K562 (cell line): Measurements from ENCODE around the gene GCN1. TPM values are rescaled to one million over a fixed set of nuclear protein-coding genes. Genes with fewer than 3 reads are reported as not detected.

Experiments
- ARID1B ChIP-seq: fragments of 450-650 bp; IDR thresholded peaks from 2 replicates; pipeline ENCODE4 v1.6.1; 2016; ENCODE audit warnings: antibody characterized with exemption, mild to moderate bottlenecking, inconsistent platforms
- BCL6 ChIP-seq: fragments of 250-450 bp; sonication (Bioruptor Pico); IDR thresholded peaks from 2 replicates; pipeline ENCODE4 v1.4.0; 2020
- CCAR2 ChIP-seq: fragments of 200-400 bp; formaldehyde crosslinking; IDR thresholded peaks from 2 replicates; pipeline ENCODE4 v1.6.1; 2017; ENCODE audit warnings: mild to moderate bottlenecking, low read depth, low read length
- CCNT2 ChIP-seq: IDR thresholded peaks from 2 replicates; pipeline ENCODE4 v1.6.1; 2011; ENCODE audit warnings: borderline replicate concordance, low read depth, mild to moderate bottlenecking, moderate library complexity, mixed read lengths, low read length; ENCODE audit not compliant: insufficient read length; ENCODE audit errors: extremely low read depth
- CHCHD3 ChIP-seq: fragments of 250-450 bp; sonication (Bioruptor Pico); IDR thresholded peaks from 2 replicates; pipeline ENCODE4 v2.1.2; 2022; ENCODE audit warnings: mild to moderate bottlenecking
- DNMT1 ChIP-seq: fragments of 450-650 bp; IDR thresholded peaks from 2 replicates; pipeline ENCODE4 v1.6.1; 2016; ENCODE audit warnings: antibody characterized with exemption, mild to moderate bottlenecking
- GATAD2A ChIP-seq: fragments of 450-650 bp; IDR thresholded peaks from 2 replicates; pipeline ENCODE4 v1.6.1; 2017
- MCM5 ChIP-seq: fragments of 450-650 bp; IDR thresholded peaks from 2 replicates; pipeline ENCODE4 v1.6.1; 2016; ENCODE audit warnings: low read depth
- PCBP2 ChIP-seq: fragments of 200-400 bp; formaldehyde crosslinking; IDR thresholded peaks from 2 replicates; pipeline ENCODE4 v1.6.1; 2018; ENCODE audit warnings: low read length, low read depth, mild to moderate bottlenecking, moderate library complexity; ENCODE audit not compliant: poor library complexity, severe bottlenecking
- PHF21A ChIP-seq: fragments of 450-650 bp; IDR thresholded peaks from 2 replicates; pipeline ENCODE4 v1.6.1; 2017; ENCODE audit warnings: low read depth, borderline replicate concordance
- RB1 ChIP-seq: fragments of 450-650 bp; IDR thresholded peaks from 2 replicates; pipeline ENCODE4 v1.6.1; 2017; ENCODE audit warnings: low read depth, mild to moderate bottlenecking
- RBFOX2 ChIP-seq: fragments of 200-400 bp; formaldehyde crosslinking; IDR thresholded peaks from 2 replicates; pipeline ENCODE4 v1.6.1; 2017; ENCODE audit warnings: low read depth, mild to moderate bottlenecking, low read length, moderate library complexity
- STAG1 ChIP-seq: sonication (generic); formaldehyde crosslinking; IDR thresholded peaks from 2 replicates; pipeline ENCODE4 v1.5.0; 2020; ENCODE audit warnings: missing genetic modification reagents, borderline replicate concordance
- TEAD4 ChIP-seq, 2 experiments: sonication (generic) in 1 of 2; formaldehyde crosslinking in 1 of 2; IDR thresholded peaks; 2 replicates each; pipeline versions ENCODE4 v1.6.1 to v1.8.0; 2012 to 2022; ENCODE audit warnings: borderline replicate concordance in 1 of 2, inconsistent platforms in 1 of 2, low read length in 1 of 2, mild to moderate bottlenecking in 1 of 2, missing genetic modification reagents in 1 of 2
- TOE1 ChIP-seq, 2 experiments: fragments of 450-650 bp in 1 of 2; sonication (generic) in 1 of 2; formaldehyde crosslinking in 1 of 2; IDR thresholded peaks; 2 replicates each; pipeline versions ENCODE4 v1.7.1 to v1.8.0; 2016 to 2022; ENCODE audit warnings: borderline replicate concordance in 2 of 2, mild to moderate bottlenecking in 2 of 2, antibody characterized with exemption in 1 of 2, inconsistent platforms in 1 of 2, low read depth in 1 of 2, missing genetic modification reagents in 1 of 2, moderate library complexity in 1 of 2
- ZNF778 ChIP-seq: fragments of 450-650 bp; formaldehyde crosslinking; IDR thresholded peaks from 2 replicates; pipeline ENCODE4 v1.4.0; 2020; ENCODE audit warnings: mild to moderate bottlenecking, moderate library complexity
- ZNF830 ChIP-seq: fragments of 250-450 bp; sonication (Bioruptor Pico); IDR thresholded peaks from 2 replicates; pipeline ENCODE4 v1.5.0; 2021; ENCODE audit warnings: mild to moderate bottlenecking
- polyA plus RNA-seq, 8 experiments: library from polyadenylated mRNA; depleted of rRNA in 4 of 8; stranded (reverse) in 5 of 8; unstranded in 3 of 8; fragments of >200 nt; fragmentation: Nextera tagmentation in 2 of 8; fragmentation: Illumina TruSeq in 1 of 8; extraction: Ambion mirVana in 2 of 8; extraction: Trizol in 1 of 8; gene quantifications; 2 replicates each; pipeline versions ENCODE4 v1.2.1 to v1.2.3, GENCODE V29; 2011 to 2014; ENCODE audit warnings: inconsistent platforms in 1 of 8, missing spikeins in 1 of 8
- total RNA-seq, 7 experiments: library from RNA; depleted of rRNA in 6 of 7; stranded (reverse); fragments of >200 nt in 6 of 7; fragmentation: Illumina TruSeq in 2 of 7; extraction: Trizol in 2 of 7; gene quantifications; 2 replicates each; pipeline versions ENCODE4 v1.2.1 to v1.2.3, GENCODE V29; 2011 to 2021; ENCODE audit warnings: low replicate concordance in 1 of 7
- TF ChIP-seq, protein P1 (sequence below): fragments of 250-450 bp; sonication (Bioruptor Pico); IDR thresholded peaks from 2 replicates; pipeline ENCODE4 v1.5.0; 2021
- TF ChIP-seq, protein P2 (sequence below), 2 experiments: fragments of 450-650 bp in 1 of 2; IDR thresholded peaks; 2 replicates each; pipeline ENCODE4 v1.6.1; 2011 to 2017; ENCODE audit warnings: low read depth in 2 of 2, antibody characterized with exemption in 1 of 2, borderline replicate concordance in 1 of 2, low read length in 1 of 2, mild to moderate bottlenecking in 1 of 2, mixed read lengths in 1 of 2; ENCODE audit not compliant: control insufficient read depth in 1 of 2
- TF ChIP-seq, protein P3 (sequence below), 2 experiments: fragments of 250-450 bp in 1 of 2; fragments of 450-650 bp in 1 of 2; sonication (Bioruptor Pico) in 1 of 2; IDR thresholded peaks; 2 replicates each; pipeline versions ENCODE4 v1.6.1 to v1.8.0; 2016 to 2021; ENCODE audit warnings: mild to moderate bottlenecking in 2 of 2, moderate library complexity in 2 of 2, missing compliant biosample characterization in 1 of 2, missing genetic modification characterization in 1 of 2
- TF ChIP-seq, protein P4 (sequence below): IDR thresholded peaks from 2 replicates; pipeline ENCODE4 v1.6.1; 2012; ENCODE audit warnings: low read depth, low read length, improper control_type of control experiment, borderline replicate concordance

The GCN1 gene
- total and polyA plus RNA-seq, 9 of the 15 experiments (the other 6 are each of a cell fraction or from before 2014, with no cell fraction given) = 11.9 to 190 (median 51.7) TPM

DNA sequence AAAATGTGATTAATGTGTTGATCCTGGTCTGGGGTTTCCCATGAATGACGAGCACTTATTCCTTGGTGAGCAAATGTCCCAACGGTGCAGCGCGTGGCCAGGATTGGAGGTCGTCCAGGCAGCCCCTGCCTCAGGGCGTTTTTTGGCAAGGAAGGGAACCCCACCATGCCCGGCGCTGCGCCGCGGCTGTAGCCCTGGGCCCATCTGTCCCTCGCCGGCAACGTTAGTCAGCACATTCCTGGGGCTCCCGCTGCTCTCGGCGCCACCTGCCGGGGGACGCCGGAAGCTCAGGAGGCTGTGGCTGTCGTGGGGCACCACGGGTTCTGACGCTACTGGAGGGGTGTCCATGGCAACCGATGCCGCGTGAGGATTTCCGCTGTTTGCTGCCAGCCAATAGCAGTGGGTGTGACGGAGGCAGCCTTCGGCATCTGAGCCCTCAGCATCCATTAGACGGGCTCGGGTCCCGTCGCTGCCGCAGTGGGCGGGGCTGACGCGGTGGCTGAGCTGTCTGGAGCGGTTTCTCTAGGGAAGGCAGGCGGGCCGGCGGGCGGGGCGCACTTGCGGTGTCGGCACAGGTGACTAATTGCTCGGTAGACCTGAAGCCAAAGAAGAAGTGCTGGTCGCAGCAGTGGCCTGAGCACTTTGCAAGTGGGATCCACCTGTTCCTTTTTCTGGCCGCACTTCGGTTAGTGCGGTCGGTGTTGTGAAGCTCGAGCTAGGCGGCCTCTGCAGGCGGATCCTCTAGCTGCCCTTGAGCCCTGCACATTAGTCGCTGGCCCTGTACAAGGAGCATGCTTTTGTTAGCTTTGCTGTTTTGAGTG, 107.5 kb downstream of the GCN1 start (continued):
- no peak for TF ChIP-seq PCBP2
- TF ChIP-seq, protein P1, sequence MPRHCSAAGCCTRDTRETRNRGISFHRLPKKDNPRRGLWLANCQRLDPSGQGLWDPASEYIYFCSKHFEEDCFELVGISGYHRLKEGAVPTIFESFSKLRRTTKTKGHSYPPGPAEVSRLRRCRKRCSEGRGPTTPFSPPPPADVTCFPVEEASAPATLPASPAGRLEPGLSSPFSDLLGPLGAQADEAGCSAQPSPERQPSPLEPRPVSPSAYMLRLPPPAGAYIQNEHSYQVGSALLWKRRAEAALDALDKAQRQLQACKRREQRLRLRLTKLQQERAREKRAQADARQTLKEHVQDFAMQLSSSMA (CRISPR knock-in tag) = no peak
- TF ChIP-seq ZNF778 (CRISPR knock-in tag) = no peak
- peak; percentile 64 for TF ChIP-seq CCNT2
- no peak for TF ChIP-seq STAG1 (CRISPR knock-in tag)
- TF ChIP-seq RBFOX2 = peak; percentile 70
- no peak for TF ChIP-seq BCL6 (CRISPR knock-in tag)
- TF ChIP-seq RB1 = peak; percentile 86
- TF ChIP-seq CHCHD3 = no peak
- TF ChIP-seq ZNF830 = no peak
- no peak for TF ChIP-seq CCAR2
- TF ChIP-seq TEAD4 (IDR thresholded peaks at IDR 0.05; ENCODE audit: low read length) = peak; percentile 96
- peak; percentile 99 for TF ChIP-seq TEAD4 (CRISPR knock-in tag; IDR thresholded peaks at IDR 0.05; ENCODE audit: borderline replicate concordance)
- TF ChIP-seq ARID1B = peak; percentile 70
- peak; percentile 70 for TF ChIP-seq TOE1 (IDR thresholded peaks at IDR 0.05; ENCODE audit: borderline replicate concordance)
- TF ChIP-seq TOE1 (CRISPR knock-in tag; IDR thresholded peaks at IDR 0.05; ENCODE audit: borderline replicate concordance, low read depth) = no peak
- TF ChIP-seq, protein P2, sequence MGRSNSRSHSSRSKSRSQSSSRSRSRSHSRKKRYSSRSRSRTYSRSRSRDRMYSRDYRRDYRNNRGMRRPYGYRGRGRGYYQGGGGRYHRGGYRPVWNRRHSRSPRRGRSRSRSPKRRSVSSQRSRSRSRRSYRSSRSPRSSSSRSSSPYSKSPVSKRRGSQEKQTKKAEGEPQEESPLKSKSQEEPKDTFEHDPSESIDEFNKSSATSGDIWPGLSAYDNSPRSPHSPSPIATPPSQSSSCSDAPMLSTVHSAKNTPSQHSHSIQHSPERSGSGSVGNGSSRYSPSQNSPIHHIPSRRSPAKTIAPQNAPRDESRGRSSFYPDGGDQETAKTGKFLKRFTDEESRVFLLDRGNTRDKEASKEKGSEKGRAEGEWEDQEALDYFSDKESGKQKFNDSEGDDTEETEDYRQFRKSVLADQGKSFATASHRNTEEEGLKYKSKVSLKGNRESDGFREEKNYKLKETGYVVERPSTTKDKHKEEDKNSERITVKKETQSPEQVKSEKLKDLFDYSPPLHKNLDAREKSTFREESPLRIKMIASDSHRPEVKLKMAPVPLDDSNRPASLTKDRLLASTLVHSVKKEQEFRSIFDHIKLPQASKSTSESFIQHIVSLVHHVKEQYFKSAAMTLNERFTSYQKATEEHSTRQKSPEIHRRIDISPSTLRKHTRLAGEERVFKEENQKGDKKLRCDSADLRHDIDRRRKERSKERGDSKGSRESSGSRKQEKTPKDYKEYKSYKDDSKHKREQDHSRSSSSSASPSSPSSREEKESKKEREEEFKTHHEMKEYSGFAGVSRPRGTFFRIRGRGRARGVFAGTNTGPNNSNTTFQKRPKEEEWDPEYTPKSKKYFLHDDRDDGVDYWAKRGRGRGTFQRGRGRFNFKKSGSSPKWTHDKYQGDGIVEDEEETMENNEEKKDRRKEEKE (IDR thresholded peaks at IDR 0.05; ENCODE audit: borderline replicate concordance in 1 of 2, control insufficient read depth in 1 of 2, low read depth in 2 of 2, low read length in 1 of 2) = no peak
- TF ChIP-seq, protein P3, sequence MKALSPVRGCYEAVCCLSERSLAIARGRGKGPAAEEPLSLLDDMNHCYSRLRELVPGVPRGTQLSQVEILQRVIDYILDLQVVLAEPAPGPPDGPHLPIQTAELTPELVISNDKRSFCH (CRISPR knock-in tag; IDR thresholded peaks at IDR 0.05) = no peak
- TF ChIP-seq, protein P3 (tag; IDR thresholded peaks at IDR 0.05) = no peak
- TF ChIP-seq PHF21A = peak; percentile 11; the same call in 1 of the 2 replicates
- TF ChIP-seq, protein P4, sequence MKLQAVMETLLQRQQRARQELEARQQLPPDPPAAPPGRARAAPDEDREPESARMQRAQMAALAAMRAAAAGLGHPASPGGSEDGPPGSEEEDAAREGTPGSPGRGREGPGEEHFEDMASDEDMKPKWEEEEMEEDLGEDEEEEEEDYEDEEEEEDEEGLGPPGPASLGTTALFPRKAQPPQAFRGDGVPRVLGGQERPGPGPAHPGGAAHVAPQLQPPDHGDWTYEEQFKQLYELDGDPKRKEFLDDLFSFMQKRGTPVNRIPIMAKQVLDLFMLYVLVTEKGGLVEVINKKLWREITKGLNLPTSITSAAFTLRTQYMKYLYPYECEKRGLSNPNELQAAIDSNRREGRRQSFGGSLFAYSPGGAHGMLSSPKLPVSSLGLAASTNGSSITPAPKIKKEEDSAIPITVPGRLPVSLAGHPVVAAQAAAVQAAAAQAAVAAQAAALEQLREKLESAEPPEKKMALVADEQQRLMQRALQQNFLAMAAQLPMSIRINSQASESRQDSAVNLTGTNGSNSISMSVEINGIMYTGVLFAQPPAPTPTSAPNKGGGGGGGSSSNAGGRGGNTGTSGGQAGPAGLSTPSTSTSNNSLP = no peak
- TF ChIP-seq MCM5 = no peak
- no peak for TF ChIP-seq GATAD2A
- TF ChIP-seq DNMT1 = no peak
